DND-41 (cell line): ENCODE data around the gene NEK10.

Source experiments
- ATAC-seq: fragments of 200-7000 bp; cut with Tn5 transposase; 3 replicates; pipeline ENCODE4 v1.9.1; 2021; ENCODE audit warnings: low read depth; ENCODE audit not compliant: insufficient read depth
- DNase-seq: peaks from one replicate; pipeline ENCODE4 v3.0.0-alpha.2; 2020
- H2AFZ ChIP-seq: 2 replicates; pipeline ENCODE4 v1.6.0; 2012; ENCODE audit warnings: low read depth, low read length
- H3K27ac ChIP-seq: 2 replicates; pipeline ENCODE4 v1.5.1; 2012; ENCODE audit warnings: low read length, inconsistent platforms
- H3K27me3 ChIP-seq: fragments of 200-600 bp; sonication (generic); 2 replicates; pipeline ENCODE4 v1.6.0; 2012; ENCODE audit warnings: low read length, mild to moderate bottlenecking, inconsistent platforms; ENCODE audit not compliant: insufficient read depth, poor library complexity
- H3K36me3 ChIP-seq: 2 replicates; pipeline ENCODE4 v1.5.1; 2012; ENCODE audit warnings: low read length, inconsistent platforms; ENCODE audit not compliant: insufficient read depth
- H3K4me1 ChIP-seq: 2 replicates; pipeline ENCODE4 v1.5.1; 2012; ENCODE audit warnings: mild to moderate bottlenecking, low read length; ENCODE audit not compliant: insufficient read depth
- H3K4me2 ChIP-seq: 2 replicates; pipeline ENCODE4 v1.6.0; 2012; ENCODE audit warnings: mild to moderate bottlenecking, moderate library complexity, low read length, inconsistent platforms; ENCODE audit not compliant: insufficient read depth
- H3K4me3 ChIP-seq, 2 experiments: fragments of 200-600 bp in 1 of 2; shearing (Covaris generic) in 1 of 2; 2 replicates each; pipeline ENCODE4 v1.5.1; 2012 to 2016; ENCODE audit warnings: inconsistent platforms in 2 of 2, low read length in 2 of 2, mild to moderate bottlenecking in 2 of 2, low read depth in 1 of 2, moderate library complexity in 1 of 2
- H3K79me2 ChIP-seq: 2 replicates; pipeline ENCODE4 v1.6.0; 2012; ENCODE audit warnings: low read length, inconsistent platforms; ENCODE audit not compliant: insufficient read depth
- H3K9ac ChIP-seq: 2 replicates; pipeline ENCODE4 v1.6.0; 2012; ENCODE audit warnings: low read depth, mild to moderate bottlenecking, inconsistent platforms, low read length, moderate library complexity
- H3K9me3 ChIP-seq: 2 replicates; pipeline ENCODE4 v1.5.1; 2012; ENCODE audit warnings: low read length, moderate library complexity, mild to moderate bottlenecking, inconsistent platforms; ENCODE audit not compliant: insufficient read depth, severe bottlenecking
- H4K20me1 ChIP-seq: 2 replicates; pipeline ENCODE4 v1.6.0; 2012; ENCODE audit warnings: low read length; ENCODE audit not compliant: insufficient read depth
- EZH2 ChIP-seq: IDR thresholded peaks from 3 replicates; pipeline ENCODE4 v1.6.1; 2012; ENCODE audit warnings: borderline replicate concordance, low read depth, mild to moderate bottlenecking, moderate library complexity, low read length, inconsistent platforms; ENCODE audit not compliant: severe bottlenecking
- TF ChIP-seq, protein P1 (sequence below): IDR thresholded peaks from 2 replicates; pipeline ENCODE4 v1.5.1; 2012; ENCODE audit warnings: borderline replicate concordance, low read length, moderate library complexity, mild to moderate bottlenecking; ENCODE audit not compliant: poor library complexity, severe bottlenecking; ENCODE audit errors: extremely low read depth

The NEK10 gene

GRCh38 chr3:27224197-27224596 is 145.0 kb downstream of the NEK10 start:
- Histone ChIP-seq H3K4me3 (no peak overlapping the region), H3K4me2 (no peak overlapping the region), H3K4me1 (no peaks in the 10 kb centered on the region), H3K79me2 (no peaks in the 10 kb centered on the region), H4K20me1 (no peaks in the 10 kb centered on the region), H3K36me3 (no peaks in the 10 kb centered on the region), H3K27ac (no peak overlapping the region), H3K27me3 (no peaks in the 10 kb centered on the region), H3K9ac (no peak overlapping the region), H3K9me3 (no peaks in the 10 kb centered on the region), H2AFZ (no peak overlapping the region)
- DNase-seq (no peak), ATAC-seq (no peak)
- TF ChIP-seq, protein P1, sequence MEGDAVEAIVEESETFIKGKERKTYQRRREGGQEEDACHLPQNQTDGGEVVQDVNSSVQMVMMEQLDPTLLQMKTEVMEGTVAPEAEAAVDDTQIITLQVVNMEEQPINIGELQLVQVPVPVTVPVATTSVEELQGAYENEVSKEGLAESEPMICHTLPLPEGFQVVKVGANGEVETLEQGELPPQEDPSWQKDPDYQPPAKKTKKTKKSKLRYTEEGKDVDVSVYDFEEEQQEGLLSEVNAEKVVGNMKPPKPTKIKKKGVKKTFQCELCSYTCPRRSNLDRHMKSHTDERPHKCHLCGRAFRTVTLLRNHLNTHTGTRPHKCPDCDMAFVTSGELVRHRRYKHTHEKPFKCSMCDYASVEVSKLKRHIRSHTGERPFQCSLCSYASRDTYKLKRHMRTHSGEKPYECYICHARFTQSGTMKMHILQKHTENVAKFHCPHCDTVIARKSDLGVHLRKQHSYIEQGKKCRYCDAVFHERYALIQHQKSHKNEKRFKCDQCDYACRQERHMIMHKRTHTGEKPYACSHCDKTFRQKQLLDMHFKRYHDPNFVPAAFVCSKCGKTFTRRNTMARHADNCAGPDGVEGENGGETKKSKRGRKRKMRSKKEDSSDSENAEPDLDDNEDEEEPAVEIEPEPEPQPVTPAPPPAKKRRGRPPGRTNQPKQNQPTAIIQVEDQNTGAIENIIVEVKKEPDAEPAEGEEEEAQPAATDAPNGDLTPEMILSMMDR = no peak
- TF ChIP-seq EZH2 = no peak

- H3K9me3 ChIP-seq = no peaks in the 10 kb centered on the region
- no peaks in the 10 kb centered on the region for H3K79me2 ChIP-seq
- H3K27me3 ChIP-seq = no peaks in the 10 kb centered on the region
- no peak overlapping the region for H2AFZ ChIP-seq
- H3K36me3 ChIP-seq = no peaks in the 10 kb centered on the region
- H3K9ac ChIP-seq = no peak overlapping the region
- no peaks in the 10 kb centered on the region for H4K20me1 ChIP-seq
- no peak overlapping the region for H3K4me3 ChIP-seq
- no peak for DNase-seq
- H3K4me1 ChIP-seq = no peaks in the 10 kb centered on the region
- ATAC-seq = no peak
- TF ChIP-seq EZH2 = no peak
- TF ChIP-seq, protein P1 = no peak
- H3K27ac ChIP-seq = no peak overlapping the region
- H3K4me2 ChIP-seq = no peak overlapping the region
Measured at GRCh38 chr3:27221264-27221932, 147.8 kb downstream of the NEK10 start.

DNA sequence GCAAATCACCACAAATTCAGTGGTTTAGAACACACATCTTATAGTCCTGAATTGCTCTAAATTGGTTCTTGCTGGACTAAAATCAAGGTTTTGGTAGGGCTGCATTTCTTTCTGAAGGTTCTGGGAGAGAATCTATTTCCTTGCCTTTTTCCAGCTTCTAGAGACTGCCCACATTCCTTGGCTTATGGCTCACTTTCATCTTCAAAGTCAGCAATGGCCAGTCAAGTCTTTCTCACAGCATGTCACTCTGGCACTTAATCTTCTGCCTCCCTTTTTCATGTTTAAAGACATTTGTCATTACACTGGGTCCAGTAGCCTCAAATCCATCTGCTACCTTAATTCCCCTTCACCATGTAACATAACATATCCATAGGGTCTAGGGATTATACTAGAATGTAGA is 149.0 kb downstream of the NEK10 start:
- no peak for DNase-seq
- no peak overlapping the region for H3K4me2 ChIP-seq
- H3K9ac ChIP-seq = no peak overlapping the region
- no peak overlapping the region for H3K27ac ChIP-seq
- no peaks in the 10 kb centered on the region for H3K79me2 ChIP-seq
- H3K36me3 ChIP-seq = no peaks in the 10 kb centered on the region
- no peaks in the 10 kb centered on the region for H3K27me3 ChIP-seq
- H3K4me3 ChIP-seq = no peak overlapping the region
- TF ChIP-seq, protein P1 = no peak
- no peak for TF ChIP-seq EZH2
- no peak for ATAC-seq
- H2AFZ ChIP-seq = no peak overlapping the region
- no peaks in the 10 kb centered on the region for H4K20me1 ChIP-seq
- H3K9me3 ChIP-seq = no peaks in the 10 kb centered on the region
- H3K4me1 ChIP-seq = no peaks in the 10 kb centered on the region
